Measurements from ENCODE around the gene ENAH. TPM values are rescaled to one million over a fixed set of nuclear protein-coding genes. Genes with fewer than 3 reads are reported as not detected.

The ENAH gene
- total RNA-seq, 4 donors from 2014 or later, result 22.9 to 109 (median 78.3) TPM

DNA sequence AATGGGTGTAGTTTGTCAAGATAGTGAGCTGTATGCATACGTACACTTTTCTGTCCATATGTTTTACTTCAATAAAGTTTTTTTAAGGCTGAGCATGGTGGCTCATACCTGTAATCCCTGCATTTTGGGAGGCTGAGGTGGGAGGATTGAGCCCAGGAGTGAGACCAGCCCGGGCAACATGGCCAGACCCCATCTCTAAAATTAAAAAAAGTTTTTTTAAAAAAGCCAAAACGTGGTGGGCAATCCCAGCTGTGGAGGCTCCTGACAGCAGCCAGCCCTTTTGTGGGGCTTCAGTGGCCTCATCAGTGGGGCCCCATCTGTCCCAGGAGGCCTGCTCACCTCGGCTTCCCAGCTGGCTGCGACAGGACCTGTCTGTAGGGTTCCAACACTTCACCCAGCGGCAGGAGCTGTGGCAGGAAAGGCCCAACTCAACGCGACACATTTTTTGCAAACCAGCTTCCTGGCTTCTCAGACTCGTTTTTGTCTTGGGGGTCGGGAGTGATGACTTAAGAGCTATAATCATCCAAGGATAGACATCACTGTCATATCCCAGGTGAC, 168.2 kb downstream of the ENAH start:
- DNase-seq, result peak in 1 of 2 donors; percentile 3
- Histone ChIP-seq H3K27me3 (no peaks in the 10 kb centered on the region), H3K9me3 (no peaks in the 10 kb centered on the region), H3K4me1 (no peaks in the 10 kb centered on the region), H3K36me3 (no peaks in the 10 kb centered on the region), H3K27ac (no peak overlapping the region), H3K4me3 (no peak overlapping the region)
- no peak for TF ChIP-seq POLR2A (IDR thresholded peaks at IDR 0.05)
- TF ChIP-seq, protein P1, sequence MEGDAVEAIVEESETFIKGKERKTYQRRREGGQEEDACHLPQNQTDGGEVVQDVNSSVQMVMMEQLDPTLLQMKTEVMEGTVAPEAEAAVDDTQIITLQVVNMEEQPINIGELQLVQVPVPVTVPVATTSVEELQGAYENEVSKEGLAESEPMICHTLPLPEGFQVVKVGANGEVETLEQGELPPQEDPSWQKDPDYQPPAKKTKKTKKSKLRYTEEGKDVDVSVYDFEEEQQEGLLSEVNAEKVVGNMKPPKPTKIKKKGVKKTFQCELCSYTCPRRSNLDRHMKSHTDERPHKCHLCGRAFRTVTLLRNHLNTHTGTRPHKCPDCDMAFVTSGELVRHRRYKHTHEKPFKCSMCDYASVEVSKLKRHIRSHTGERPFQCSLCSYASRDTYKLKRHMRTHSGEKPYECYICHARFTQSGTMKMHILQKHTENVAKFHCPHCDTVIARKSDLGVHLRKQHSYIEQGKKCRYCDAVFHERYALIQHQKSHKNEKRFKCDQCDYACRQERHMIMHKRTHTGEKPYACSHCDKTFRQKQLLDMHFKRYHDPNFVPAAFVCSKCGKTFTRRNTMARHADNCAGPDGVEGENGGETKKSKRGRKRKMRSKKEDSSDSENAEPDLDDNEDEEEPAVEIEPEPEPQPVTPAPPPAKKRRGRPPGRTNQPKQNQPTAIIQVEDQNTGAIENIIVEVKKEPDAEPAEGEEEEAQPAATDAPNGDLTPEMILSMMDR (IDR thresholded peaks at IDR 0.05), result no peak
- intact Hi-C loops (cut with DNase I; ENCODE audit: low total_unique reads), result no loop called here

DNA sequence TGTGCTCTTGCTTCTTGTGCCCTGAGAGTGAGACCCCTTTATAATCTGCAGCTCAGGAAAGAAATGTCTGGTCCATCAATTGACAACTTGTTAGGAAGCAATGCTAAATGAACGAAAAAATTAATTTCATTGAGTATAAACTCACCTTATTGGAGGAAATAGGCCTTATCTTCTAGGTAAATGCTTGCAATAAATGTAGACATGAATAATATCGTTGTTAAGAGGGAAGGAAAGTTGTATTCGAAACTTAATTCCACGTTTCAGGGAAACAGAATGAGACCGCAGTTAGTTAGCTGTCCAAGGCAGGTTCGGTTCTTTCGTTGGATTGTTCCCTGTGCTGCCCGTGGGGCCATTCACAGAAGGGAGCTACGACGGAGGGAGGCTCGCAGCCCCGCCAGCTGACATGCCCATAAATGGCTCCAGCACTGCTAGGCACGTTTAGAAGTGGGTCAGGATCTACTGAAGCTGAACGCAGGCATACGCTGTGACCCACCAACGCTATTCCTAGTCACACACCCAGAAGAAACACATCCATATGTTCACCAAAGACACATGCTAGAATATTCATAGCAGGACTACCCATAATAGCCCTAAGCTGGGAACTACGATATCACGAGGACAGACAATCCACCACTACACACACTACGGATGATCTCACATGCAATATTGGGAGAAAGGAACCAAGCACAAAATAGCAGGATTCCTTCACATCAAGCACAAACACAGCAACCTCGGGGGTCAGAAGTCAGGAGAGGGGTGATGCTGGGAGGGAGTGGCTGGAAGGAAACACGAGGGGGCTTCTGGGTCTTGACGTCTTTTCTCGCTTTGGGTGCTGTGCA, 168.9 kb downstream of the ENAH start:
- no peaks in the 10 kb centered on the region for H3K36me3 ChIP-seq
- peak in 1 of 2 donors; percentile 8 for DNase-seq
- H3K4me3 ChIP-seq, result no peak overlapping the region
- H3K27ac ChIP-seq, result no peak overlapping the region
- H3K9me3 ChIP-seq, result no peaks in the 10 kb centered on the region
- intact Hi-C loops (cut with DNase I; ENCODE audit: low total_unique reads), result no loop called here
- no peaks in the 10 kb centered on the region for H3K27me3 ChIP-seq
- no peaks in the 10 kb centered on the region for H3K4me1 ChIP-seq
- no peak for TF ChIP-seq POLR2A (IDR thresholded peaks at IDR 0.05)
- TF ChIP-seq, protein P1 (IDR thresholded peaks at IDR 0.05), result no peak

DNA sequence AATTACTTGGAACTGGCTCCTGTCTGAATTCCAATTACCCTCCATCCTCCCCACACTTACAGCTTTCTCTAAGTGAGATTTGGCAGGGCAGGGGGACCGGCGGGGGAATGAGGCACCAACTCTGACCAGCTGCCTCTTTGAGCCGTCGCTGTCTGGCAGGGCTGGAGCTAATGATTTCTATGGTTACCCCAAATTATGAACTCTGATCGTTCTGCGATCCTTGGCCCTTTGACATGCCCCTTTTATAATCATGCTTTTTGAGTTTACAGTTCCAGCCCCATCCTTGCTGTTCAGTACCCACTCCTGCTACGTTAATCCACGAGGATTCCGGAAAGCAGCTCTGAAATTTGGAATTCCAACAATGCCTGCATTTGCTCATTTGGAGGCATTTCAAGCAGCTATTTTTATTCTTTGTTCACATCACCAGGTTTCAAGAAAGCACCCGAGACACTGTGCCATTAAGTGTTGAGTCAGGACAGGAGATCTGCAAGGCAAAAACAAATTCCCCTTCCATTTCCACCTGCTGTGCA, 170.4 kb downstream of the ENAH start:
- no peak overlapping the region for H3K27ac ChIP-seq
- intact Hi-C loops (cut with DNase I; ENCODE audit: low total_unique reads), result no loop called here

DNA sequence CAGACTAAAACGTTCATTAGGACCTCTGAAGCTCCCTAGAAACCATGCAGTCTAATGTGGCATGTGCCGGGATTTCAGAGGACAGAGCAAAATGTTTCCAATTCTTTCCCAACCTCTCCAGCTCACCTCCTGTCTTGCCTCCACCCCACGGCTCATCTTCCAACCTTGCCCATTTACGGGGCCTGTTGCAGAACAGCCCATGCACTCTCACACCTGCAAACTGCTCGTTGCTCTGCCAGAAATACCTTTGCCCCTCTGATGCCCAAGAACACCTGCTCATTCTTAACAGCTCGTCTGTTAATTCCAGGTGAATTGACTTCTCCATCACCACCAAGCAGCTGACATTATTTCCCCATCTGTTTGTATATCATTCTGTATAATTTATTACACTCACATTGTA, 171.2 kb downstream of the ENAH start:
- Histone ChIP-seq H3K27me3 (no peaks in the 10 kb centered on the region), H3K4me3 (no peak overlapping the region), H3K4me1 (no peaks in the 10 kb centered on the region), H3K27ac (no peak overlapping the region), H3K36me3 (no peaks in the 10 kb centered on the region), H3K9me3 (no peaks in the 10 kb centered on the region)
- DNase-seq, result no peak
- TF ChIP-seq, protein P1 (IDR thresholded peaks at IDR 0.05), result no peak
- TF ChIP-seq POLR2A (IDR thresholded peaks at IDR 0.05), result no peak
- intact Hi-C loops (cut with DNase I; ENCODE audit: low total_unique reads), result no loop called here

More for the DNA sequence above, 170.4 kb downstream of the ENAH start:
- Histone ChIP-seq H3K36me3 (no peaks in the 10 kb centered on the region), H3K4me1 (no peaks in the 10 kb centered on the region), H3K27me3 (no peaks in the 10 kb centered on the region), H3K9me3 (no peaks in the 10 kb centered on the region), H3K4me3 (no peak overlapping the region)
- no peak for TF ChIP-seq POLR2A (IDR thresholded peaks at IDR 0.05)
- TF ChIP-seq, protein P1 (IDR thresholded peaks at IDR 0.05), result no peak
- no peak for DNase-seq

DNA sequence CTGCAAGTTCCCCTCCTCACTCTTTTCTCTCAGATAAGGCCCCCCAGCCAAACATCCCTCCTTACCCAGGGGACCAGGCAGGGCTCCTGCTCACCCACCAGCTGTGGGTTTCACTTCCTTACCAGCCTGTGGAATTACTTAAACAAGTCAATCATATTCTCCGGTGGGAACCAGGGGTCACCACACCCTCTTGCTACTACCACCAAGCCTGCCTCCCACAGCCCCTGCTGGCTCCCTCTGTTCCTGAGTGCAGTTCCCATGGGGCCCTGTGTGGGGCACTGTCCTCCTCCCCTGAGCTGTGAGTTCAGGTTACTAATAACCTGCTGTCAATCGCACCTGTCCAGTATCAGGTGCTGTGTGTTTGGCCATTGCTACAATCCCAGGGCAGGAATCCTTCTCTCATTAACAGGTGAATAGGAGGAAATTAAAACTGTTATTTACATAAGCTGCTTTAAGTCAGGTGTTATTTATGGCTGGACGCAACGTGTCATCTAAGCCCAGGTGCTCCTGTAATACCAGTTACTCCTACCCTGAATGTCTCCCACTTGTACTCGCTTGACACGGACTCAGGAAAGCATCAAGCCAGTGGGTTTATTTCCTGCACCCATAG, 172.0 kb downstream of the ENAH start:
- TF ChIP-seq, protein P1 (IDR thresholded peaks at IDR 0.05), result peak; percentile 36 to 48 (median 46)
- TF ChIP-seq POLR2A (IDR thresholded peaks at IDR 0.05), result no peak
- intact Hi-C loops (cut with DNase I; ENCODE audit: low total_unique reads), result no loop called here
- no peaks in the 10 kb centered on the region for H3K9me3 ChIP-seq
- no peaks in the 10 kb centered on the region for H3K27me3 ChIP-seq
- H3K4me3 ChIP-seq, result no peak overlapping the region
- H3K27ac ChIP-seq, result no peak overlapping the region
- H3K4me1 ChIP-seq, result no peaks in the 10 kb centered on the region
- no peak for DNase-seq
- no peaks in the 10 kb centered on the region for H3K36me3 ChIP-seq

Data from uterus (tissue), 4 donors.